Activated T-helper 1 cell treated with anti-CD3 and anti-CD28 coated beads, Interleukin-2, amount 50 U/mL, for 16 hours (primary cell): Measurements from ENCODE around the gene ATP6V1F.

Experiments
- DNase-seq, 2 donors: peaks; one replicate each; pipeline ENCODE4 v3.0.0-alpha.2; 2020; ENCODE audit warnings: low read depth in 1 of 2, low spot score in 1 of 2

ATP6V1F gene

GRCh38 chr7:128835231-128835751, 27.4 kb upstream of the ATP6V1F start:
- no peak for DNase-seq

- no peak for DNase-seq
Measured at GRCh38 chr7:128835790-128836641, 26.6 kb upstream of the ATP6V1F start.

- no peak for DNase-seq
Measured at GRCh38 chr7:128836729-128837348, 25.8 kb upstream of the ATP6V1F start.

- no peak for DNase-seq
Measured at GRCh38 chr7:128837521-128837921, 25.1 kb upstream of the ATP6V1F start.

- DNase-seq: no peak
Measured at GRCh38 chr7:128838109-128838779, 24.4 kb upstream of the ATP6V1F start.

GRCh38 chr7:128838981-128839731, 23.5 kb upstream of the ATP6V1F start:
- no peak for DNase-seq

- DNase-seq: no peak
Measured at GRCh38 chr7:128839751-128840177, 22.9 kb upstream of the ATP6V1F start.

GRCh38 chr7:128840326-128841170, 22.1 kb upstream of the ATP6V1F start:
- DNase-seq: no peak

- no peak for DNase-seq
Measured at GRCh38 chr7:128841171-128841690, 21.4 kb upstream of the ATP6V1F start.

- peak in 1 of 2 donors; percentile 29 for DNase-seq
Measured at GRCh38 chr7:128841921-128842673, 20.6 kb upstream of the ATP6V1F start.

- no peak for DNase-seq
Measured at GRCh38 chr7:128842674-128843641, 19.7 kb upstream of the ATP6V1F start.

- no peak for DNase-seq
Measured at GRCh38 chr7:128843938-128844621, 18.6 kb upstream of the ATP6V1F start.

GRCh38 chr7:128844777-128845311, 17.8 kb upstream of the ATP6V1F start:
- DNase-seq: no peak

- DNase-seq: no peak
Measured at GRCh38 chr7:128845475-128845874, 17.2 kb upstream of the ATP6V1F start.

- DNase-seq: no peak
Measured at GRCh38 chr7:128845987-128846386, 16.7 kb upstream of the ATP6V1F start.

GRCh38 chr7:128846781-128847444, 15.7 kb upstream of the ATP6V1F start:
- no peak for DNase-seq
